GM23338 (cell line): Measurements from ENCODE around the gene TOM1L2. TPM values are rescaled to one million over a fixed set of nuclear protein-coding genes. Genes with fewer than 3 reads are reported as not detected.
A peak's percentile ranks its signal among the peaks of the same experiment; 100 is the strongest.

Source experiments
- ATAC-seq: fragments of 200-7000 bp; cut with Tn5 transposase; 3 replicates; pipeline ENCODE4 v1.9.1; 2020
- DNase-seq: peaks from one replicate; pipeline ENCODE4 v3.0.0-alpha.2; 2015; ENCODE audit warnings: low spot score
- H2AFZ ChIP-seq: fragments of 200-600 bp; sonication (generic); 2 replicates; pipeline ENCODE4 v1.8.0; 2016; ENCODE audit warnings: antibody characterized with exemption, mild to moderate bottlenecking, moderate library complexity
- H3F3A ChIP-seq: fragments of 200-600 bp; sonication (generic); replicated peaks from 2 replicates; pipeline ENCODE4 v1.8.0; 2017; ENCODE audit warnings: antibody characterized with exemption, mixed run types, low read depth
- H3K27ac ChIP-seq: fragments of 200-600 bp; sonication (generic); 2 replicates; pipeline ENCODE4 v1.6.1; 2016; ENCODE audit warnings: low read depth
- H3K27me3 ChIP-seq: fragments of 200-600 bp; sonication (generic); 2 replicates; pipeline ENCODE4 v1.8.0; 2016; ENCODE audit warnings: mild to moderate bottlenecking, mixed run types, moderate library complexity; ENCODE audit not compliant: insufficient read depth
- H3K36me3 ChIP-seq: fragments of 200-600 bp; sonication (generic); 2 replicates; pipeline ENCODE4 v1.8.0; 2016; ENCODE audit warnings: mild to moderate bottlenecking; ENCODE audit not compliant: insufficient read depth
- H3K4me1 ChIP-seq: fragments of 200-600 bp; sonication (generic); 2 replicates; pipeline ENCODE4 v1.8.0; 2016; ENCODE audit warnings: mild to moderate bottlenecking, moderate library complexity; ENCODE audit not compliant: insufficient read depth
- H3K4me2 ChIP-seq: fragments of 200-600 bp; sonication (generic); 2 replicates; pipeline ENCODE4 v1.7.1; 2017; ENCODE audit warnings: mixed run types
- H3K4me3 ChIP-seq: fragments of 200-600 bp; sonication (generic); 2 replicates; pipeline ENCODE4 v1.6.1; 2016; ENCODE audit warnings: mixed run types
- H3K79me2 ChIP-seq: fragments of 200-600 bp; sonication (generic); replicated peaks from 2 replicates; pipeline ENCODE4 v1.8.0; 2017; ENCODE audit warnings: mild to moderate bottlenecking; ENCODE audit not compliant: insufficient read depth
- H3K9me2 ChIP-seq: fragments of 200-600 bp; sonication (generic); 2 replicates; pipeline ENCODE4 v1.8.0; 2017; ENCODE audit not compliant: insufficient read depth
- H4K20me1 ChIP-seq: fragments of 200-600 bp; sonication (generic); replicated peaks from 2 replicates; pipeline ENCODE4 v1.8.0; 2017; ENCODE audit warnings: mild to moderate bottlenecking; ENCODE audit not compliant: insufficient read depth
- H3K27ac Mint-ChIP-seq: 2 replicates; pipeline ENCODE4 v1.8.0; 2020; ENCODE audit warnings: inconsistent platforms, mild to moderate bottlenecking, moderate library complexity, mixed read lengths
- H3K27me3 Mint-ChIP-seq: 3 replicates; pipeline ENCODE4 v1.8.0; 2022; ENCODE audit warnings: low read depth, mild to moderate bottlenecking, moderate library complexity, mixed read lengths, inconsistent platforms; ENCODE audit not compliant: insufficient read depth, poor library complexity
- H3K36me3 Mint-ChIP-seq: 3 replicates; pipeline ENCODE4 v1.8.0; 2021; ENCODE audit warnings: low read depth, mild to moderate bottlenecking, inconsistent platforms, moderate library complexity, mixed read lengths
- H3K4me1 Mint-ChIP-seq: 3 replicates; pipeline ENCODE4 v1.8.0; 2020; ENCODE audit warnings: mild to moderate bottlenecking, inconsistent platforms, mixed read lengths
- H3K4me3 Mint-ChIP-seq: 3 replicates; pipeline ENCODE4 v1.8.0; 2021; ENCODE audit warnings: moderate library complexity, mild to moderate bottlenecking, inconsistent platforms, mixed read lengths
- H3K9me3 Mint-ChIP-seq: 3 replicates; pipeline ENCODE4 v1.8.0; 2020; ENCODE audit warnings: moderate library complexity, mild to moderate bottlenecking, inconsistent platforms, mixed read lengths
- CTCF ChIP-seq, 2 experiments: fragments of 200-600 bp in 1 of 2; sonication (generic) in 1 of 2; conservative IDR thresholded peaks; 2 replicates each; pipeline versions ENCODE4 v1.5.1 to v1.6.1; 2016 to 2017; ENCODE audit warnings: antibody characterized with exemption in 2 of 2, low read depth in 2 of 2, mild to moderate bottlenecking in 2 of 2, moderate library complexity in 1 of 2
- EZH2 ChIP-seq: fragments of 200-600 bp; sonication (generic); IDR thresholded peaks from one replicate; pipeline ENCODE4 v1.8.0; 2017; ENCODE audit warnings: antibody characterized with exemption, mild to moderate bottlenecking, low read depth; ENCODE audit not compliant: unreplicated experiment
- JUNB ChIP-seq: IDR thresholded peaks from one replicate; pipeline ENCODE4 v1.6.1; 2016; ENCODE audit warnings: antibody characterized with exemption; ENCODE audit not compliant: unreplicated experiment
- NANOG ChIP-seq: IDR thresholded peaks from 2 replicates; pipeline ENCODE4 v1.6.1; 2016; ENCODE audit warnings: antibody characterized with exemption, borderline replicate concordance
- STAT1 ChIP-seq: IDR thresholded peaks from one replicate; pipeline ENCODE4 v1.6.1; 2016; ENCODE audit warnings: antibody characterized with exemption; ENCODE audit not compliant: unreplicated experiment
- ZNF114 ChIP-seq: fragments of 250-450 bp; sonication (Bioruptor Pico); IDR thresholded peaks from 2 replicates; pipeline ENCODE4 v1.5.0; 2020; ENCODE audit warnings: mild to moderate bottlenecking, moderate library complexity
- ZNF331 ChIP-seq: fragments of 250-450 bp; sonication (Bioruptor Pico); IDR thresholded peaks from 2 replicates; pipeline ENCODE4 v1.5.0; 2020; ENCODE audit warnings: low read depth, mild to moderate bottlenecking, moderate library complexity
- ZNF462 ChIP-seq: fragments of 250-450 bp; sonication (Bioruptor Pico); IDR thresholded peaks from 2 replicates; pipeline ENCODE4 v1.5.0; 2020; ENCODE audit warnings: mild to moderate bottlenecking, moderate library complexity
- polyA plus RNA-seq: library from polyadenylated mRNA; unstranded; fragments of >200 nt; fragmentation: Nextera tagmentation; extraction: Ambion mirVana; gene quantifications from 2 replicates; pipeline ENCODE4 v1.2.1, GENCODE V29; 2016
- total RNA-seq: library from RNA; depleted of rRNA; stranded (reverse); fragments of >200 nt; shearing (Covaris generic); gene quantifications from 2 replicates; pipeline ENCODE4 v1.2.3, GENCODE V29; 2014

Gene TOM1L2
- total and polyA plus RNA-seq, 2 experiments from 2014 or later: 3.3 TPM

- DNase-seq (no peak), ATAC-seq (no peak)
- Histone ChIP-seq H3K4me1 (no peaks in the 10 kb centered on the region), H4K20me1 (no peaks in the 10 kb centered on the region; the same call in 1 of the 2 replicates), H2AFZ (no peak overlapping the region), H3K36me3 (no peaks in the 10 kb centered on the region), H3K9me2 (no peaks in the 10 kb centered on the region), H3K4me2 (no peak overlapping the region), H3F3A (no peaks in the 10 kb centered on the region), H3K4me3 (no peak overlapping the region), H3K79me2 (no peaks in the 10 kb centered on the region), H3K27me3 (no peaks in the 10 kb centered on the region), H3K27ac (no peak overlapping the region)
- Mint-ChIP-seq H3K9me3 (no peaks in the 10 kb centered on the region; the same call in 2 of the 3 replicates), H3K4me3 (no peak overlapping the region), H3K36me3 (no peaks in the 10 kb centered on the region), H3K27me3 (peaks cover 8% of the 10 kb centered on the region), H3K27ac (no peak overlapping the region), H3K4me1 (peaks cover 11% of the 10 kb centered on the region)
- TF ChIP-seq NANOG: no peak
Observed at GRCh38 chr17:17801800-17802481, 170.3 kb downstream of the TOM1L2 start.

GRCh38 chr17:17800504-17801021, 171.6 kb downstream of the TOM1L2 start:
- ATAC-seq: peak; percentile 18
- Mint-ChIP-seq H3K4me3 (no peak overlapping the region), H3K4me1 (peaks cover 11% of the 10 kb centered on the region), H3K27ac (no peak overlapping the region), H3K36me3 (no peaks in the 10 kb centered on the region), H3K9me3 (no peaks in the 10 kb centered on the region; the same call in 2 of the 3 replicates), H3K27me3 (peaks cover 5% of the 10 kb centered on the region)
- Histone ChIP-seq H3K27ac (no peak overlapping the region), H2AFZ (no peak overlapping the region), H3K27me3 (no peaks in the 10 kb centered on the region), H4K20me1 (no peaks in the 10 kb centered on the region; the same call in 1 of the 2 replicates), H3K9me2 (no peaks in the 10 kb centered on the region), H3K4me1 (no peaks in the 10 kb centered on the region), H3K4me3 (no peak overlapping the region), H3F3A (no peaks in the 10 kb centered on the region), H3K79me2 (no peaks in the 10 kb centered on the region), H3K36me3 (no peaks in the 10 kb centered on the region), H3K4me2 (no peak overlapping the region)
- DNase-seq: no peak
- TF ChIP-seq ZNF331 (no peak), ZNF462 (CRISPR knock-in tag) (no peak), JUNB (no peak), EZH2 (no peak), STAT1 (no peak), CTCF (conservative IDR thresholded peaks at IDR 0.05; ENCODE audit: low read depth in 2 of 2) (peak; percentile 17 to 59; a peak in 3 of 4 replicates), ZNF114 (CRISPR knock-in tag) (no peak)
